ENCODE results near the gene LZTS2.

LZTS2 gene

GRCh38 chr10:100998991-100999741, 442 bp upstream of the LZTS2 start:
- DNase-seq: peak; percentile 80

GRCh38 chr10:101000127-101000914, 713 bp downstream of the LZTS2 start:
- peak; percentile 25 for DNase-seq

- peak; percentile 78 for DNase-seq
Observed at GRCh38 chr10:101000915-101001658, 1.5 kb downstream of the LZTS2 start.

- DNase-seq: no peak
Observed at GRCh38 chr10:101001659-101002035, 2.0 kb downstream of the LZTS2 start.

GRCh38 chr10:101002456-101002855, 2.8 kb downstream of the LZTS2 start:
- no peak for DNase-seq

GRCh38 chr10:101003639-101004206, 4.1 kb downstream of the LZTS2 start:
- DNase-seq: no peak

GRCh38 chr10:101005361-101005760, 5.8 kb downstream of the LZTS2 start:
- no peak for DNase-seq

GRCh38 chr10:101005869-101006567, 6.4 kb downstream of the LZTS2 start:
- no peak for DNase-seq

GRCh38 chr10:101006593-101007098, 7.0 kb downstream of the LZTS2 start:
- DNase-seq: no peak

- no peak for DNase-seq
Observed at GRCh38 chr10:101007099-101007711, 7.6 kb downstream of the LZTS2 start.

GRCh38 chr10:101007915-101008822, 8.6 kb downstream of the LZTS2 start:
- no peak for DNase-seq

GRCh38 chr10:101008823-101009423, 9.3 kb downstream of the LZTS2 start:
- DNase-seq: no peak

- DNase-seq: no peak
Observed at GRCh38 chr10:101010329-101010728, 10.7 kb downstream of the LZTS2 start.

GRCh38 chr10:101011517-101012423, 12.2 kb downstream of the LZTS2 start:
- DNase-seq: no peak

GRCh38 chr10:101012525-101013364, 13.1 kb downstream of the LZTS2 start:
- peak; percentile 95 for DNase-seq

GRCh38 chr10:101013365-101013825, 13.8 kb downstream of the LZTS2 start:
- no peak for DNase-seq

- DNase-seq: peak; percentile 60
Observed at GRCh38 chr10:101014230-101014884, 14.7 kb downstream of the LZTS2 start.

Measured in fibroblast of skin of right biceps (primary cell).